Osteocyte (in vitro differentiated cells): Measurements from ENCODE around the gene NIPAL3. TPM values are rescaled to one million over a fixed set of nuclear protein-coding genes. Genes with fewer than 3 reads are reported as not detected.

Experiments used
- DNase-seq: peaks from one replicate; pipeline ENCODE4 v3.0.0; 2021; ENCODE audit warnings: mixed read lengths; ENCODE audit not compliant: unreplicated experiment; ENCODE audit errors: extremely low spot score
- H3K27ac Mint-ChIP-seq: one replicate; pipeline ENCODE4 v1.8.0; 2021; ENCODE audit warnings: mild to moderate bottlenecking, mixed read lengths; ENCODE audit not compliant: unreplicated experiment
- H3K27me3 Mint-ChIP-seq: one replicate; pipeline ENCODE4 v1.8.0; 2021; ENCODE audit warnings: mixed read lengths; ENCODE audit not compliant: unreplicated experiment
- H3K36me3 Mint-ChIP-seq: one replicate; pipeline ENCODE4 v1.8.0; 2021; ENCODE audit warnings: mixed read lengths; ENCODE audit not compliant: unreplicated experiment
- H3K4me1 Mint-ChIP-seq: one replicate; pipeline ENCODE4 v1.8.0; 2021; ENCODE audit warnings: mixed read lengths; ENCODE audit not compliant: unreplicated experiment
- H3K4me3 Mint-ChIP-seq: one replicate; pipeline ENCODE4 v1.8.0; 2021; ENCODE audit warnings: mild to moderate bottlenecking, moderate library complexity, mixed read lengths; ENCODE audit not compliant: unreplicated experiment
- H3K9me3 Mint-ChIP-seq: one replicate; pipeline ENCODE4 v1.8.0; 2021; ENCODE audit warnings: mixed read lengths; ENCODE audit not compliant: unreplicated experiment
- total RNA-seq: library from RNA; stranded (reverse); gene quantifications from 2 replicates; pipeline ENCODE4 v1.2.1, GENCODE V29; 2021
- TF ChIP-seq, protein P1 (sequence below): fragments of 200-600 bp; sonication (generic); IDR thresholded peaks from 2 replicates; pipeline ENCODE4 v1.5.0; 2021; ENCODE audit warnings: antibody characterized with exemption, mild to moderate bottlenecking, moderate library complexity

NIPAL3 gene
- total RNA-seq, 1 donor from 2014 or later: 25.8 TPM

DNA sequence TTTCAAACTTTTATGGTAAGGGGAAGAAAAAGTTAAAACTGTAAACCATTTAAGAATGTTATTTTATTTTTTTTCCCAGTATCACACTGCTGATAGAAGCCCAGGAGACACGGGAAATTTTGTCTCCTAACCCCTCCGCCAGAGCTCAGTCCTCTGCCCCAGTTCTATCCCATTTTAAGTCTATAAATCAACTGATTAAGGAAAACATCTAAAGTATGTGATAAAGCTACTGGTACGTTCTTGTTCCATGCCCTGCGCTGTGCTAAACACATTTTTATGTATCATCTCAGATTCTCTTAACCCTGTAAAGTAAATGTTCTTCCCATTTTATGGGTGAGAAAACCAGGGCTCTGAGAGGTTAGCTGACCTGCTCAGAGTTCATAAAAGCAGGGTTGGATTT is 34.7 kb downstream of the NIPAL3 start:
- Mint-ChIP-seq H3K4me1 (no peaks in the 10 kb centered on the region), H3K36me3 (peaks cover 37% of the 10 kb centered on the region), H3K27me3 (no peaks in the 10 kb centered on the region), H3K27ac (no peak overlapping the region), H3K9me3 (no peaks in the 10 kb centered on the region), H3K4me3 (no peak overlapping the region)
- TF ChIP-seq, protein P1, sequence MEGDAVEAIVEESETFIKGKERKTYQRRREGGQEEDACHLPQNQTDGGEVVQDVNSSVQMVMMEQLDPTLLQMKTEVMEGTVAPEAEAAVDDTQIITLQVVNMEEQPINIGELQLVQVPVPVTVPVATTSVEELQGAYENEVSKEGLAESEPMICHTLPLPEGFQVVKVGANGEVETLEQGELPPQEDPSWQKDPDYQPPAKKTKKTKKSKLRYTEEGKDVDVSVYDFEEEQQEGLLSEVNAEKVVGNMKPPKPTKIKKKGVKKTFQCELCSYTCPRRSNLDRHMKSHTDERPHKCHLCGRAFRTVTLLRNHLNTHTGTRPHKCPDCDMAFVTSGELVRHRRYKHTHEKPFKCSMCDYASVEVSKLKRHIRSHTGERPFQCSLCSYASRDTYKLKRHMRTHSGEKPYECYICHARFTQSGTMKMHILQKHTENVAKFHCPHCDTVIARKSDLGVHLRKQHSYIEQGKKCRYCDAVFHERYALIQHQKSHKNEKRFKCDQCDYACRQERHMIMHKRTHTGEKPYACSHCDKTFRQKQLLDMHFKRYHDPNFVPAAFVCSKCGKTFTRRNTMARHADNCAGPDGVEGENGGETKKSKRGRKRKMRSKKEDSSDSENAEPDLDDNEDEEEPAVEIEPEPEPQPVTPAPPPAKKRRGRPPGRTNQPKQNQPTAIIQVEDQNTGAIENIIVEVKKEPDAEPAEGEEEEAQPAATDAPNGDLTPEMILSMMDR: no peak
- DNase-seq: no peak

DNA sequence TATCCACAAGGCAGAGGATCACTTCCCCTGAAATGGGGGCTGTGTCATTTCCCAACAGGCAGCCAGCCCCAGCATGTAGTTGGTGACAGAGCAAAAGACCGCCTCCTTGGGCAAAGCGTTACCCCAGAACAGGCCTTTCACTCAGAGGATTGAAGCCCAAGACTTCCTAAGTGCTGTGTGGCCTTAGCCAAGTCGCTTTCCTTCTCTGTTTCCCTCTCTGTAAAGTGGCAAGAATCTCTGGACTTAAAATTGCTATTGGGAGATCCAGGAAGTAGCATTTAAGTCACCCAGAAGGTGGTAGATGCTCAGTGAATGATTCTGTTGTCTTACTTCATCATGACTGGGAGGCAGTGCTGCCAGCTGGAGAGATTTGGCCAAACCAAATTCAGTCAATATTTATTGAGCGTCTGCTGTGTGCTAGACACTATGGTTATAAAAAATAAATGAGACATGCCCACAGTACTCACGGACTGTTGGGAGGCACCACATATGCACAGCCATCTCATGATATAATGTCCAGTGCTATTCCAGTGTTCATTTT is 35.3 kb downstream of the NIPAL3 start:
- Mint-ChIP-seq H3K27me3 (no peaks in the 10 kb centered on the region), H3K36me3 (peaks cover 36% of the 10 kb centered on the region), H3K9me3 (no peaks in the 10 kb centered on the region), H3K4me3 (no peak overlapping the region), H3K27ac (no peak overlapping the region), H3K4me1 (no peaks in the 10 kb centered on the region)
- DNase-seq: no peak
- TF ChIP-seq, protein P1: no peak

DNA sequence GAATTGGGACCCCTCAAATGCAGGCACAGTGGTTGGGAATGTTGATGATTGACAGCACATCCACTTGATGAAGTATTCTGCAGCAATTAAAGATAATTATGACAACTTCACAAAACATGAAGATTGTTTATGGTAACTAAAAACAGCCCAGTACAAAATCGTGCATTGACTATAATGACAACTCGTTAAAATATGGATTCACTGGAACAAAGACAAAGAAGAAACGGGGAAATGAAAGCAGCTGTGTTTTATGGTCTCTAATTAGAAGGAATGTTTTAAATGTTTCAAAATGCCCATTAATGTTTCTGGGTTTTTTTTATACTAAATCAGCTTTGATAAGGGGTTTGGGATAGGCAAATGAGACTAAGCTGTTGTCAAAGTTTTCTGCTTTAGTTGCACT is 36.1 kb downstream of the NIPAL3 start:
- H3K36me3 Mint-ChIP-seq: peaks cover 33% of the 10 kb centered on the region
- H3K27ac Mint-ChIP-seq: no peak overlapping the region
- no peak overlapping the region for H3K4me3 Mint-ChIP-seq
- H3K4me1 Mint-ChIP-seq: no peaks in the 10 kb centered on the region
- no peaks in the 10 kb centered on the region for H3K9me3 Mint-ChIP-seq
- H3K27me3 Mint-ChIP-seq: no peaks in the 10 kb centered on the region
- TF ChIP-seq, protein P1: no peak
- DNase-seq: no peak

DNA sequence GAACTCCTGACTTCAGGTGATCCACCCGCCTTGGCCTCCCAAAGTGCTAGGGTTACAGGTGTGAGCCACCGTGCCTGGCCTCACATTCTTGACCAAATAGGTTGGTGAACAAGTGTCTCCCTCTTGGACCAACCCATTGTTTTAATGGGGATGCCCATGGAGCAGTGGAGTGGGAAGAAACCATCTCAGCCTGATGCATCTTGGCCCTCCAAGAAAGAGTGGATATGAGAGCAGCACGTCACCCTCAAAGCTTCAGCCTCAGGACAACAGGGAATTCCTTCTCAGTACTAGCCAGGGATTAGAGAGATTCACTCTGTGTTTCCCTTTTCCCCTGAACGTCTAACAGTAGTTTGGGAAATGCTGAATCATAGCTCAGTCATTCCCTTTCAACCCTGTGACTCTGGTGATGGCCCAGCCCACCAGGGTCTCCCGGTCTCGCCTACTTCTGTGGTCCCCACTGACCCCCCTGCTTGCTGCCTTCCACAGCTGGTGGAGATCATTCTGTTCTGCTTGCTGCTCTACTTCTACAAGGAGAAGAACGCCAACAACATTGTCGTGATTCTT is 37.4 kb downstream of the NIPAL3 start:
- TF ChIP-seq, protein P1: no peak
- Mint-ChIP-seq H3K9me3 (no peaks in the 10 kb centered on the region), H3K4me3 (no peak overlapping the region), H3K27me3 (no peaks in the 10 kb centered on the region), H3K36me3 (peaks cover 35% of the 10 kb centered on the region), H3K27ac (no peak overlapping the region), H3K4me1 (no peaks in the 10 kb centered on the region)
- no peak for DNase-seq

DNA sequence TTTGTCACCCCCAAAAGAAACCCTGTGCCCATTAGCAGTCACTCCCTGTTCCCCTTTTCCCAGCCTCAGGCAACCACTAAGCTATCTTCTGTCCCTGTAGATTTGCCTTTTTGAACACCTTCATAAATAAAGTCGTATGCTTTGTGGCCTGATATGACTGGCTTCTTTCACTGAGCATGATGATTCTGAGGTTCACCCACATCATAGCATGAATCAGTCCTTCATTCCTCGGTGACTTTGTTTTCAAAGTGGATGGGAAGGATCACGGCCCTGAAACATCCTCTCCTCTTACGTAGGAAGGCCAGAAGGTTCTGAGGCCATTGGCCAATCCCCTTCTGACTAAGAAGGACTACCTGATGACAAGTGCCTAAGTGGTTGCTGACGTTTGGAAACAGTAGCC is 39.1 kb downstream of the NIPAL3 start:
- no peaks in the 10 kb centered on the region for H3K27me3 Mint-ChIP-seq
- no peaks in the 10 kb centered on the region for H3K4me1 Mint-ChIP-seq
- H3K9me3 Mint-ChIP-seq: no peaks in the 10 kb centered on the region
- no peak overlapping the region for H3K27ac Mint-ChIP-seq
- no peak for DNase-seq
- peaks cover 38% of the 10 kb centered on the region for H3K36me3 Mint-ChIP-seq
- H3K4me3 Mint-ChIP-seq: no peak overlapping the region
- TF ChIP-seq, protein P1: no peak
